ENCODE results near the gene PRSS38. TPM values are rescaled to one million over a fixed set of nuclear protein-coding genes. Genes with fewer than 3 reads are reported as not detected.

The PRSS38 gene
- total and polyA plus RNA-seq, 10 of the 15 experiments (the other 5 are each of a cell fraction or from before 2014, with no cell fraction given): not detected

GRCh38 chr1:227774821-227775661 is 40.4 kb upstream of the PRSS38 start (continued):
- TF ChIP-seq PRDM15 (CRISPR knock-in tag; IDR thresholded peaks at IDR 0.05): no peak
- TF ChIP-seq SRF (IDR thresholded peaks at IDR 0.05; ENCODE audit: low read depth in 2 of 2, low read length in 2 of 2): no peak
- no peak for TF ChIP-seq ZBTB33 (IDR thresholded peaks at IDR 0.05)
- no peak for TF ChIP-seq TBL1XR1 (IDR thresholded peaks at IDR 0.05; ENCODE audit: low read depth, low read length)
- no peak for TF ChIP-seq NBN (IDR thresholded peaks at IDR 0.05)
- TF ChIP-seq HDGF (IDR thresholded peaks at IDR 0.05): no peak
- TF ChIP-seq ZBED1 (IDR thresholded peaks at IDR 0.05; ENCODE audit: borderline replicate concordance): no peak

All from GM12878 (cell line).